Measurements from ENCODE around the gene CTIF. TPM values are rescaled to one million over a fixed set of nuclear protein-coding genes. Genes with fewer than 3 reads are reported as not detected.

CTIF gene
- total RNA-seq, 4 donors from 2014 or later, result 72.2 to 137 (median 86.5) TPM

DNA sequence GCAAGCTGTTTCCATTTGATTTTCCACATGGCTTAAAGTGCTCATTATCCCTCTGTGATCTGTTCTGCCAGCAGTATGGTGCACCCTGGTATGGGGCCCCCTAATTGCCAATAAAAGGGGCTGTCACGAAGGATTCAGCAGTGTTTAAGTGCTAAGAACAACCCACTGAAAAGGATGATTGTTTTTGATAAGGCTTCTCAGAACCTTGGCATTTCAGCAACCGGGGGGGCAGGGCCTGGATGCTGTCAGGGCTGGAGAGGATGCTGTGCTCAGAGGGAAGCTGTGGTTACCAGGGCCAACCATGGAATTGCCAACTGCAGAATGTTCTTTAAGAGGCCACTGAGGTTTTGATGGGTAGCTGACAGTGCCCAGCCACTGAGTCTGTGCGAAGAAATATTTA is 117.8 kb downstream of the CTIF start:
- Histone ChIP-seq H3K9me3 (no peaks in the 10 kb centered on the region), H3K27ac (peak overlapping the region; percentile 17 to 87 (median 60)), H3K27me3 (no peaks in the 10 kb centered on the region), H3K4me3 (no peak overlapping the region), H3K36me3 (no peaks in the 10 kb centered on the region), H3K4me1 (peaks cover 0 to 45% (median 4%) of the 10 kb centered on the region in 4 donors)
- WGBS, 2 donors, result 49 to 63% methylated on average over 3 of the region's 3 CpGs
- DNase-seq (ENCODE audit: low spot score in 2 of 2), result no peak
- no peak for TF ChIP-seq EP300 (IDR thresholded peaks at IDR 0.05)

- peak in 1 of 2 donors; percentile 36 for TF ChIP-seq POLR2A (IDR thresholded peaks at IDR 0.05)
- TF ChIP-seq CTCF (IDR thresholded peaks at IDR 0.05), result no peak
- peak; percentile 84 to 92 for TF ChIP-seq EP300 (IDR thresholded peaks at IDR 0.05)
- peaks cover 0 to 53% (median 4%) of the 10 kb centered on the region in 4 donors for H3K4me1 ChIP-seq
- DNase-seq (ENCODE audit: low spot score in 2 of 2), result no peak
Measured at GRCh38 chr18:48657447-48658120, 118.8 kb downstream of the CTIF start.

GRCh38 chr18:48658721-48659120 is 119.9 kb downstream of the CTIF start:
- Histone ChIP-seq H3K4me1 (peaks cover 0 to 63% (median 4%) of the 10 kb centered on the region in 4 donors), H3K36me3 (no peaks in the 10 kb centered on the region), H3K27me3 (no peaks in the 10 kb centered on the region), H3K9me3 (no peaks in the 10 kb centered on the region), H3K4me3 (no peak overlapping the region), H3K27ac (peak overlapping the region in 1 of 4 donors; percentile 87)
- TF ChIP-seq EP300 (IDR thresholded peaks at IDR 0.05) (no peak), CTCF (IDR thresholded peaks at IDR 0.05) (no peak), POLR2A (IDR thresholded peaks at IDR 0.05) (no peak)
- 78% methylated on average over 5 of the region's 5 CpGs for WGBS, 2 donors
- no peak for DNase-seq (ENCODE audit: low spot score in 2 of 2)

More at GRCh38 chr18:48657447-48658120, 118.8 kb downstream of the CTIF start:
- 47 to 56% methylated on average over 9 of the region's 9 CpGs for whole genome bisulfite sequencing, 2 donors
- Histone ChIP-seq H3K36me3 (no peaks in the 10 kb centered on the region), H3K27me3 (no peaks in the 10 kb centered on the region), H3K27ac (peak overlapping the region; percentile 38 to 87 (median 70)), H3K9me3 (no peaks in the 10 kb centered on the region), H3K4me3 (no peak overlapping the region)

DNA sequence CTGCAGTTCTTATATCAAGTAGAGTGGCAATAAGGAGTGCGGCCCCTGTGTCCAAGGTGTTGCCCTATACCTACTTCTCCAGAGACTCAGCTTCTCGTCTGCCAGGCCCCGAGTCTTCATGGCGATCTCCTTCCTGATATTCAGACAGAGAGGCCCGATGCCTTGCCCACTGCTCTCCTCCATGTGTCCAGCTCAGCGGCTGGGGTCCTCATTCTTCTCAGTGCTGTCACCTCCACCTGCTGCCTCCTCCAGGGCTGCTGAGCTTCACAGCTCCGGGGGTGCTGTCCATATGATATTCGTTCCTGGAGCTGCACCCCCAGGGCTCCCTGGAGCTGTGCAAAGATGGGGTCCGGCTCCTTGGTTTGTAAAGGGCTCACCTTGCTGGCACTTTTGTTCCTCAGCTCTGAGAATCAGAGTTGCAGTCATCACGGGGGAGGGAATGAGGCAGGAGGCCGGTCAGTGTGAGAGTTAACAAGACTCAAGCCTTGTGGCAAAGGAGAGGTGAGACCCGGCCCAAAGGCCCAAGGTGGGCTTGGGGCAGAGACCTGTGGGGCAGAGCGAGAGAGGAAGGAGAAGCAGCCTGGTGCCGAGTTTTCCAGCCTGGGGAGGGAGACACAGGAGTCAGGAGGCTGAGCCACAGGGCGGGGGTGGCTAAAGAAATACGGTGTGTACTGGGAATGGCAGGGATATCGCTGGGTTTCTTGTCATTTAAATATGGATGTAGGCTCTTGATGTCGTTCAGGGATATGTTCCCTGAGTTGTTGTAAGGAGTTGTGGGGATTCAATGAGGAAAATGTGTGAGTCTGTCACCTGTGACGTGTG is 120.6 kb downstream of the CTIF start:
- Histone ChIP-seq H3K27ac (peak overlapping the region in 2 of 4 donors; percentile 16 to 87), H3K9me3 (no peaks in the 10 kb centered on the region), H3K4me1 (peaks cover 0 to 70% (median 4%) of the 10 kb centered on the region in 4 donors), H3K27me3 (no peaks in the 10 kb centered on the region), H3K4me3 (no peak overlapping the region), H3K36me3 (no peaks in the 10 kb centered on the region)
- no peak for DNase-seq (ENCODE audit: low spot score in 2 of 2)
- WGBS, 2 donors, result 94 to 95% methylated on average over 19 of the region's 19 CpGs
- no peak for TF ChIP-seq POLR2A (IDR thresholded peaks at IDR 0.05)
- no peak for TF ChIP-seq CTCF (IDR thresholded peaks at IDR 0.05)
- no peak for TF ChIP-seq EP300 (IDR thresholded peaks at IDR 0.05)

- no peak for DNase-seq (ENCODE audit: low spot score in 2 of 2)
- 87 to 89% methylated on average over 7 of the region's 7 CpGs for WGBS, 2 donors
- Histone ChIP-seq H3K4me3 (no peak overlapping the region), H3K4me1 (peaks cover 0 to 66% (median 4%) of the 10 kb centered on the region in 4 donors), H3K36me3 (peaks cover 0 to 6% (median 0%) of the 10 kb centered on the region in 3 donors), H3K9me3 (no peaks in the 10 kb centered on the region), H3K27me3 (no peaks in the 10 kb centered on the region), H3K27ac (peak overlapping the region in 2 of 4 donors; percentile 12 to 87)
- TF ChIP-seq EP300 (IDR thresholded peaks at IDR 0.05) (no peak), CTCF (IDR thresholded peaks at IDR 0.05) (no peak), POLR2A (IDR thresholded peaks at IDR 0.05) (no peak)
Measured at GRCh38 chr18:48660346-48661228, 121.8 kb downstream of the CTIF start.
